ENCODE data around the gene MYOF.

GRCh38 chr10:93267521-93267920 lies 214.6 kb downstream of the MYOF start:
- no peak for TF ChIP-seq PATZ1 (CRISPR knock-in tag; IDR thresholded peaks at IDR 0.05; ENCODE audit: borderline replicate concordance)
- TF ChIP-seq CSRNP3 (CRISPR knock-in tag; IDR thresholded peaks at IDR 0.05): no peak
- no peak for TF ChIP-seq CREB5 (CRISPR knock-in tag; IDR thresholded peaks at IDR 0.05; ENCODE audit: low read depth)
- no peak for TF ChIP-seq RARB (CRISPR knock-in tag; IDR thresholded peaks at IDR 0.05)
- TF ChIP-seq TOX (CRISPR knock-in tag; IDR thresholded peaks at IDR 0.05; ENCODE audit: borderline replicate concordance): no peak
- TF ChIP-seq OSR1 (CRISPR knock-in tag; IDR thresholded peaks at IDR 0.05): no peak
- no peak for TF ChIP-seq ISL1 (CRISPR knock-in tag; IDR thresholded peaks at IDR 0.05)
- TF ChIP-seq ZFP3 (CRISPR knock-in tag; IDR thresholded peaks at IDR 0.05): no peak
- no peak for TF ChIP-seq ZNF70 (CRISPR knock-in tag; IDR thresholded peaks at IDR 0.05)
- no peak for TF ChIP-seq CSDC2 (CRISPR knock-in tag; IDR thresholded peaks at IDR 0.05)

Measured in SK-N-SH treated with all-trans-retinoic acid at 6 μM for 48 hours (cell line).